ENCODE measurements around the gene EML4. TPM values are rescaled to one million over a fixed set of nuclear protein-coding genes. Genes with fewer than 3 reads are reported as not detected.
"Not testable (repeated sequence)": the region's sequence is repeated elsewhere in the genome, so short reads cannot be mapped to it uniquely, and the experiment has no call there.

EML4 gene
- total RNA-seq, 1 experiment from 2014 or later = 37.1 TPM

DNA sequence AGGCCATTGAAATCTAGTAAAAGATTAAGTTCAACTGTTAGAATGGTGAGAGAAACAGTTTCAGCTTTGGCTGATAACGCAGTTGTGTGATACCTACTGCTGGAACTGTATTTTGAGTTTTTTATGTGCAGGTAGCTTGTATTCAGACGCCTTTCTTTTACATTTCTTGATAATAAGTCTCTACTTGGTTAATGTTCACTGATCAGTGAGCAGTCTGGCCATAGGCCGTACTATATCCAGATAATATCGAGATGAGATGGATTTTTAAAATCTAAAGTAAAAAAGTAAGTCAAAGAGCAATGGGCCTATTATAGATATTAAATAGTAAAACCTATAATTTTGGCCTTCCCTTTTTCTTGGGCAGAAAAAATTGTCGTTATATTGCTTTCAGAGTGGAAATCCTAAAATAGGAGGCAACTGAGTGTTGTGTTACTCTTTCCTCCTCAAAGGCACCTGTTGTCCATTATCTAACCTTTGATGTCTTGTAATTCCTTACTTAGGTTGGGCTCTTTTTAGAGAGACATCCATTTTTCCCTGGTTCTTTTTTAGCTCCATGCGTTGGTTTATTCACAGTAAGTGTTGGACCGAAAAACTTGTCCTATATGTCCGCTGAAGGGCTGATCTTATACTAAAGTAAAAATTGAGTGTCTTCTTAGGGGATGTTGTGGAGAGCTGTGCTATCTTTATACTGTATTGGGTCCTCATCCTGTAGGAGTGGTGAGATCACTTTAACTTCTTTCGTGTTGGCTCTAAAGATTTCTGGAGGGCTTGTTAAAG lies 1.7 kb downstream of the EML4 start:
- DNase-seq (ENCODE audit: low read depth) = no peak

- DNase-seq (ENCODE audit: low read depth) = peak; percentile 16
Observed at GRCh38 chr2:42171396-42171980, 2.3 kb downstream of the EML4 start.

- DNase-seq (ENCODE audit: low read depth) = no peak
Observed at GRCh38 chr2:42172020-42172419, 2.9 kb downstream of the EML4 start.

DNA sequence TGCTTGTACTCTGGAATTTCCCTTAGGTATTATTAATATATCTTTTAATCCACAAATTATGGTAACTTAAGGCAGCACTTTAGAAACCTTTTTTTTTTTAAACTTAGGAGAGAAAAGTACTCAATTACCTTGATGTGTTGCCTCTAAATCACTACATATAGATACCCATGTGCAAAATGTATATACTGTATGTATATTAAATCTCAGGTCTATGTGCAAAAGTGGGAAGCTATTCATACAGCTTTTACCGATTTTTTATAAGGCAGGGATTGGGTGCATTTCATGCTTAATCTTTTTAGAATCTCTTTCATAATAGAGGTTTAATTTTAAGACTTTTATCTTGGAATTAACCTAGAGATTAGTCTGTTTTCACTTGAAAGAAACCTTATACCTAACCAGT lies 3.4 kb downstream of the EML4 start:
- no peak for DNase-seq (ENCODE audit: low read depth)

GRCh38 chr2:42173467-42173866 lies 4.3 kb downstream of the EML4 start:
- DNase-seq (ENCODE audit: low read depth) = not testable (repeated sequence)

- no peak for DNase-seq (ENCODE audit: low read depth)
Observed at GRCh38 chr2:42176992-42177738, 8.0 kb downstream of the EML4 start.

DNA sequence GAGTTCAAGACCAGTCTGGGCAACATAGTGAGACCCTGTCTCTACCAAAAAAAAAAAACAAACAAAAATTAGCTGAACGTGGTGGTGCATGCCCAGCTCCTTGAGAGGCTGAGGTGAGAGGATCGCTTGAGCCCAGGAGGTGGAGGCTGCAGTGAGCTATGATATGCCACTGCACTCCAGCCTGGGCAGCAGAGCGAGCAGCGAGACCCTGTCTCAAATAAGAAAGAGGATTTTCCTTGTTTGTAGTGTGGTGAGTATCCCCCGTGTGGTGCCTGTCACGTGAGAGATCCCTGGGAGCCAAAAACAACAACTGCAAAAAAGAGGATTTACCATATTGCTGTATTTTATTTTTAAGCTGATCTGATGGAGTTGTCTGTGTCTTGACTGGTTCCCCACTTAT lies 9.2 kb downstream of the EML4 start:
- no peak for DNase-seq (ENCODE audit: low read depth)

- DNase-seq (ENCODE audit: low read depth) = no peak
Observed at GRCh38 chr2:42180300-42180699, 11.1 kb downstream of the EML4 start.

DNA sequence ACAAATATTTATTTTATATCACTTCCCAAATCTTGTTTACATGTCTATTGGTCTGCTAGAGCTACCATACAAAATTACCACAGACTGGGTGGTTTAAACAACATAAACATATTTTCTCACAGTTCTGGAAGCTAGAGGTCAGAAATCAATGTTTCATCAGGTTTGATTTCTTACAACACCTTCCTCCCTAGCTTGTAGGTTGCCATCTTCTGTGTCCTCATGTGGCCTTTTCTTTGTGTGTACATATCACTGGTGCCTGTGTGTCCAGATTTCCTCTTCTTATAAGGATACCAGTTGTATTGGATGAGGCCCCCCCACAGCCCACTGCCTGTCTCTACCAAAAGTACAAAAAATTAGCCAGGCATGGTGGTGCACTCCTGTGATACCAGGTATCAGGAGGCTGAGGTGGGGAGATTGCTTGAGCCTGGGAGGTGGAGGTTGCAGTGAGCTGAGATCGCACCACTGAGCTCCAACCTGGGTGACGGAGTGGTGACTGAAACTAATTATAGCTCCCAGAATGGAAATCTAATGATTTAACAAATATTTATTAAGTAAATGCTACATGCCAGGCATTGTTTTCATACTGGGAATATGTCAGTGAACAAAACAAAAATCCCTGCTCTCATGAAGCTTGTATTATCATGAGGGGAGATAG lies 13.6 kb downstream of the EML4 start:
- DNase-seq (ENCODE audit: low read depth) = no peak

GRCh38 chr2:42183775-42184174 lies 14.6 kb downstream of the EML4 start:
- DNase-seq (ENCODE audit: low read depth) = no peak

DNA sequence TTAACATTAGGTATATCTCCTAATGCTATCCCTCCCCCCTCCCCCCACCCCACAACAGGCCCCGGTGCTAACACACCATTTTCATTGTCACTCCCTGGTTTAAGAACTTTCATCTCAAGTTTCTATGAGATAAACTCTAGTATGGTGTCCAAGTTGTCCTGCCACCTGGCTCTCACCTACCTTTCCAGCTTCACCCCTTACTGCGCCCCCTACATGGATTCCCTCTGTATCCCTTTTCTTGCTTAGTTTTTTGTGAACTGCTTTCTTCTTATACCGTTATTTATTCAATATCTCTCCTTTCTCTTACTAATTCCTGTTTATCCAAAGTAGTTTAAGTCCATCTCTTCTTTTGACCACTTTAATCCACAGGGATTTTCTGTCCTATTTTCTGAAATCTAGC lies 15.2 kb downstream of the EML4 start:
- DNase-seq (ENCODE audit: low read depth) = no peak

- no peak for DNase-seq (ENCODE audit: low read depth)
Observed at GRCh38 chr2:42185220-42185921, 16.2 kb downstream of the EML4 start.

DNA sequence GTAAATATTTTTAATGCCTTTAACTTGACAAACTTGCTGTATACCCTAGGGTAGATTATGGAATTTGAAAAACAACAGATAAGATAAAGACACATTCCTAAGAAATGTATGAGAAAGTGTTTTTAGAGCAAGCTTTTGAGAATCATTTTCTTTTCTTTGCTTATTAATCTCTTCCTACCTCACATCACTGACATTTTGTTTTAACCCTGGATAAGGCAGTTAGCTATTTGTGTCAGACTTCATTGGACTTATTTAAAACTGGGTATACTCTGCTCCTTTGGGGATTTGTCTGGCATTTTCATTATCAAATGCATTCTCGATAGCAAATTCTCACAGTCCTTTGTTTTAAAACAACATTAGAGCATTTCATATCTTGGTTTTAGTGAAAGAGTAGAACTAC lies 17.2 kb downstream of the EML4 start:
- no peak for DNase-seq (ENCODE audit: low read depth)

DNA sequence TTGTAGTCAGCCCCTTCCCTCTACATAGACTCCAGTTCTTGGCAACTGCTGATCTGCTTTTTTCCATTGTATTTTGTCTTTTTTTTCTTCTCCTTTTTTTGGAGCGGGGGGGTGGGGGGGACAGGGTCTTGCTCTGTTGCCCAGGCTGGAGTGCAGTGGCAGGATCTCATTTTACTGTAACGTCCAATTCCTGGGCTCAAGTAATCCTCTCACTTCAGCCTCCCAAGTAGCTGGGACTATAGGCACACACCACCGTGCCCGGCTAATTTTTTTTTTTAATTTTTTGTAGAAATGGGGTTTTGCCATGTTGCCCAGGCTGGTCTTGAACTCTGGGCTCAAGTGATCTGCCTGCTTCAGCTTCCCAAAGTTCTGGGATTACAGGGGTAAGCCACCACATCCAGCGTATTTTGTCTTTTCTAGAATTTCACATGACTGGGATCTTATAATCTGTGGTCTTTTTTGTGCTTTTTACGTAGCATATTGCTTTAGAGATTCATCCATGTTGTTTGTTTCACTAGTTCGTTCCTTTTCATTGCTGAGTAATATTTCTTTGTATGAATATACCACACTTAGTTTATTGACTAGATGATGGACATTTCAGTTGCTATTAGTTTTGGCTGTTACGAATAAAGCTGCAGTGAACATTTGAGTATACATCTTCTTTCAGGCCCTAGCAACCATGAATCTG lies 17.9 kb downstream of the EML4 start:
- DNase-seq (ENCODE audit: low read depth) = no peak

- DNase-seq (ENCODE audit: low read depth) = no peak
Observed at GRCh38 chr2:42187886-42188285, 18.7 kb downstream of the EML4 start.

- DNase-seq (ENCODE audit: low read depth) = no peak
Observed at GRCh38 chr2:42189235-42189566, 20.0 kb downstream of the EML4 start.

GRCh38 chr2:42190191-42190590 lies 21.0 kb downstream of the EML4 start:
- no peak for DNase-seq (ENCODE audit: low read depth)

GRCh38 chr2:42191285-42192009 lies 22.3 kb downstream of the EML4 start:
- no peak for DNase-seq (ENCODE audit: low read depth)

DNA sequence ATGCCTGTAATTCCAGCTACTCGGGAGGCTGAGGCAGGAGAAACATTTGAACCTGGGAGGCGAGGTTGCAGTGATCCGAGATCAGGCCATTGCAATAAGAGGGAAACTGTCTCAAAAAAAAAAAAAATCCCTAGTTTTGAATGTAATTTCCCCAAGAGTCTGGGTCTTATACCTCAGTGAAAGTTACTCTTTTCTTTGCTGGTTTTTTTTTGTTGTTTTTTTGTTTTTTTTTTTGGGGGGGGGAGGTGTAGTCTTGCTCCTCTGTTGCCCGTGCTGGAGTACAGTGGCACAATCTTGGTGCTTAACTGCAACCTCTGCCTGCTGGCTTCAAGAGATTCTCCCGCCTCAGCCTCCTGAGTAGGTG lies 22.8 kb downstream of the EML4 start:
- DNase-seq (ENCODE audit: low read depth) = no peak

GRCh38 chr2:42192652-42193566 lies 23.8 kb downstream of the EML4 start:
- no peak for DNase-seq (ENCODE audit: low read depth)

All from RPMI7951 (cell line).